ENCODE measurements around the gene LMAN1L. TPM values are rescaled to one million over a fixed set of nuclear protein-coding genes. Genes with fewer than 3 reads are reported as not detected.
A peak's percentile ranks its signal among the peaks of the same experiment; 100 is the strongest.

Gene LMAN1L
- total and polyA plus RNA-seq, 3 donors from 2014 or later: 2.2 to 4.6 (median 4.3) TPM

- 80 to 92% methylated on average over 2 of the region's 2 CpGs for WGBS, 2 donors
- no peak for TF ChIP-seq CTCF (IDR thresholded peaks at IDR 0.05)
- no peak for TF ChIP-seq POLR2A (IDR thresholded peaks at IDR 0.05)
- intact Hi-C loops (cut with DNase I; ENCODE audit: low total_unique reads): no loop called here
- no peak for DNase-seq
- Histone ChIP-seq H3K27ac (no peak overlapping the region), H3K27me3 (no peaks in the 10 kb centered on the region), H3K4me3 (no peak overlapping the region), H3K36me3 (ENCODE audit: low read depth, missing control alignments) (no peaks in the 10 kb centered on the region), H3K9me3 (no peaks in the 10 kb centered on the region), H3K4me1 (peaks cover 25% of the 10 kb centered on the region)
Observed at GRCh38 chr15:74865316-74865715, 52.7 kb downstream of the LMAN1L start.

GRCh38 chr15:74866090-74866489 lies 53.5 kb downstream of the LMAN1L start:
- WGBS, 2 donors: 85 to 87% methylated on average over 6 of the region's 6 CpGs
- TF ChIP-seq POLR2A (IDR thresholded peaks at IDR 0.05) (no peak), CTCF (IDR thresholded peaks at IDR 0.05) (no peak)
- DNase-seq: no peak
- Histone ChIP-seq H3K27me3 (no peaks in the 10 kb centered on the region), H3K36me3 (ENCODE audit: low read depth, missing control alignments) (no peaks in the 10 kb centered on the region), H3K4me1 (peaks cover 30% of the 10 kb centered on the region), H3K27ac (no peak overlapping the region), H3K9me3 (no peaks in the 10 kb centered on the region), H3K4me3 (no peak overlapping the region)
- intact Hi-C loops (cut with DNase I; ENCODE audit: low total_unique reads): no loop called here

- no peak for TF ChIP-seq POLR2A (IDR thresholded peaks at IDR 0.05)
- no peak for TF ChIP-seq CTCF (IDR thresholded peaks at IDR 0.05)
- Histone ChIP-seq H3K9me3 (no peaks in the 10 kb centered on the region), H3K4me3 (no peak overlapping the region), H3K27ac (peak overlapping the region in 1 of 2 donors; percentile 64), H3K27me3 (no peaks in the 10 kb centered on the region), H3K36me3 (ENCODE audit: low read depth, missing control alignments) (no peaks in the 10 kb centered on the region), H3K4me1 (peaks cover 41% of the 10 kb centered on the region)
- no peak for DNase-seq
- 25 to 35% methylated on average over 1 of the region's 1 CpG for WGBS, 2 donors
- intact Hi-C loops (cut with DNase I; ENCODE audit: low total_unique reads): no loop called here
Observed at GRCh38 chr15:74867466-74868038, 54.9 kb downstream of the LMAN1L start.

- H3K4me3 ChIP-seq: no peak overlapping the region
- intact Hi-C loops (cut with DNase I; ENCODE audit: low total_unique reads): no loop called here
- TF ChIP-seq CTCF (IDR thresholded peaks at IDR 0.05): no peak
- no peak for DNase-seq
- WGBS, 2 donors: 53 to 60% methylated on average over 6 of the region's 6 CpGs
- H3K36me3 ChIP-seq (ENCODE audit: low read depth, missing control alignments): no peaks in the 10 kb centered on the region
- no peaks in the 10 kb centered on the region for H3K27me3 ChIP-seq
- H3K4me1 ChIP-seq: peaks cover 41% of the 10 kb centered on the region
- H3K27ac ChIP-seq: peak overlapping the region in 1 of 2 donors; percentile 64
- no peaks in the 10 kb centered on the region for H3K9me3 ChIP-seq
Observed at GRCh38 chr15:74868059-74868458, 55.4 kb downstream of the LMAN1L start.

GRCh38 chr15:74869372-74869725 lies 56.7 kb downstream of the LMAN1L start:
- no peak for DNase-seq
- Histone ChIP-seq H3K4me3 (no peak overlapping the region), H3K9me3 (no peaks in the 10 kb centered on the region), H3K27me3 (no peaks in the 10 kb centered on the region), H3K27ac (peak overlapping the region in 1 of 2 donors; percentile 64), H3K36me3 (ENCODE audit: low read depth, missing control alignments) (no peaks in the 10 kb centered on the region), H3K4me1 (peaks cover 43% of the 10 kb centered on the region)
- no peak for TF ChIP-seq CTCF (IDR thresholded peaks at IDR 0.05)
- no peak for TF ChIP-seq POLR2A (IDR thresholded peaks at IDR 0.05)
- intact Hi-C loops (cut with DNase I; ENCODE audit: low total_unique reads): no loop called here
